Measurements from ENCODE around the gene ADGRG3. TPM values are rescaled to one million over a fixed set of nuclear protein-coding genes. Genes with fewer than 3 reads are reported as not detected.

ADGRG3 gene
- total and polyA plus RNA-seq, 2 donors from 2014 or later, result 0.17 to 1.8 TPM

- peak in 1 of 5 donors; percentile 45 for DNase-seq
- no peak overlapping the region for H3K9ac ChIP-seq (ENCODE audit: low read length in 3 of 3)
- intact Hi-C loops (cut with DNase I), result no loop called here
- no peaks in the 10 kb centered on the region for H3K9me3 ChIP-seq (ENCODE audit: control insufficient read depth in 2 of 3, insufficient read depth in 1 of 3, low read length in 3 of 3)
- H3K4me3 ChIP-seq (ENCODE audit: low read length in 3 of 3), result no peak overlapping the region
- H3K27me3 ChIP-seq (ENCODE audit: control insufficient read depth, insufficient read depth, low read length), result no peaks in the 10 kb centered on the region
- FAIRE-seq, result no peak
- peaks cover 0 to 6% (median 0%) of the 10 kb centered on the region in 3 donors for H3K4me1 ChIP-seq (ENCODE audit: control insufficient read depth in 2 of 3, insufficient read depth in 2 of 3, low read depth in 1 of 3, low read length in 3 of 3)
- TF ChIP-seq CTCF (IDR thresholded peaks at IDR 0.05; ENCODE audit: borderline replicate concordance, extremely low read depth, insufficient read depth), result no peak
- H3K36me3 ChIP-seq (ENCODE audit: control insufficient read depth in 2 of 3, insufficient read depth in 3 of 3, low read length in 3 of 3), result peaks cover 0 to 62% (median 51%) of the 10 kb centered on the region in 3 donors
- H3K27ac ChIP-seq (ENCODE audit: low read depth in 2 of 2, low read length in 2 of 2), result no peak overlapping the region
Observed at GRCh38 chr16:57661936-57662906, 5.9 kb upstream of the ADGRG3 start.

GRCh38 chr16:57663436-57663835, 4.7 kb upstream of the ADGRG3 start:
- intact Hi-C loops (cut with DNase I), result no loop called here
- peaks cover 0 to 56% (median 45%) of the 10 kb centered on the region in 3 donors for H3K36me3 ChIP-seq (ENCODE audit: control insufficient read depth in 2 of 3, insufficient read depth in 3 of 3, low read length in 3 of 3)

GRCh38 chr16:57663917-57664661, 4.0 kb upstream of the ADGRG3 start:
- Histone ChIP-seq H3K9ac (ENCODE audit: low read length in 3 of 3) (no peak overlapping the region), H3K9me3 (ENCODE audit: control insufficient read depth in 2 of 3, insufficient read depth in 1 of 3, low read length in 3 of 3) (no peaks in the 10 kb centered on the region), H3K27me3 (ENCODE audit: control insufficient read depth, insufficient read depth, low read length) (no peaks in the 10 kb centered on the region), H3K4me3 (ENCODE audit: low read length in 3 of 3) (no peak overlapping the region), H3K36me3 (ENCODE audit: control insufficient read depth in 2 of 3, insufficient read depth in 3 of 3, low read length in 3 of 3) (peaks cover 0 to 49% (median 40%) of the 10 kb centered on the region in 3 donors), H3K4me1 (ENCODE audit: control insufficient read depth in 2 of 3, insufficient read depth in 2 of 3, low read depth in 1 of 3, low read length in 3 of 3) (peaks cover 0 to 4% (median 0%) of the 10 kb centered on the region in 3 donors), H3K27ac (ENCODE audit: low read depth in 2 of 2, low read length in 2 of 2) (no peak overlapping the region)
- TF ChIP-seq CTCF (IDR thresholded peaks at IDR 0.05; ENCODE audit: borderline replicate concordance, extremely low read depth, insufficient read depth), result no peak
- FAIRE-seq (no peak), DNase-seq (peak in 1 of 5 donors; percentile 40)
- intact Hi-C loops (cut with DNase I), result no loop called here

More at GRCh38 chr16:57663436-57663835, 4.7 kb upstream of the ADGRG3 start:
- Histone ChIP-seq H3K4me3 (ENCODE audit: low read length in 3 of 3) (no peak overlapping the region), H3K27ac (ENCODE audit: low read depth in 2 of 2, low read length in 2 of 2) (no peak overlapping the region), H3K9ac (ENCODE audit: low read length in 3 of 3) (no peak overlapping the region), H3K4me1 (ENCODE audit: control insufficient read depth in 2 of 3, insufficient read depth in 2 of 3, low read depth in 1 of 3, low read length in 3 of 3) (peaks cover 0 to 4% (median 0%) of the 10 kb centered on the region in 3 donors), H3K9me3 (ENCODE audit: control insufficient read depth in 2 of 3, insufficient read depth in 1 of 3, low read length in 3 of 3) (no peaks in the 10 kb centered on the region), H3K27me3 (ENCODE audit: control insufficient read depth, insufficient read depth, low read length) (no peaks in the 10 kb centered on the region)
- FAIRE-seq, result no peak
- DNase-seq, result peak in 1 of 5 donors; percentile 75
- no peak for TF ChIP-seq CTCF (IDR thresholded peaks at IDR 0.05; ENCODE audit: borderline replicate concordance, extremely low read depth, insufficient read depth)

Data from kidney (tissue), 14 donors.